Activated CD8-positive, alpha-beta T cell treated with anti-CD3 and anti-CD28 coated beads, Interleukin-2, amount 10 ng/mL, durations not matched to agents 7 days and 5 days (primary cell): ENCODE measurements around the gene SLC29A3. TPM values are rescaled to one million over a fixed set of nuclear protein-coding genes. Genes with fewer than 3 reads are reported as not detected.

Experiments
- ATAC-seq: fragments of 150-1000 bp; cut with Tn5 transposase; one replicate; pipeline ENCODE4 v1.10.0; 2021; ENCODE audit warnings: moderate library complexity
- CTCF ChIA-PET: fragments of 350-600 bp; sonication (Branson Sonifier 250); formaldehyde crosslinking; loops from one replicate; lab custom pipeline; 2021; ENCODE audit warnings: antibody characterized with exemption; lab: Charles Lee
- POLR2A ChIA-PET: fragments of 350-600 bp; sonication (Branson Sonifier 250); formaldehyde crosslinking; loops from one replicate; lab custom pipeline; 2021; ENCODE audit warnings: antibody characterized with exemption; lab: Charles Lee
- DNase-seq: peaks from one replicate; pipeline ENCODE4 v3.0.0-alpha.2; 2020
- H3K27ac Mint-ChIP-seq: one replicate; pipeline ENCODE4 v1.8.0; 2021; ENCODE audit warnings: mild to moderate bottlenecking, mixed read lengths
- H3K27me3 Mint-ChIP-seq: one replicate; pipeline ENCODE4 v1.8.0; 2021; ENCODE audit warnings: low read depth, mixed read lengths
- H3K36me3 Mint-ChIP-seq: one replicate; pipeline ENCODE4 v1.8.0; 2021; ENCODE audit warnings: low read depth, mixed read lengths
- H3K4me1 Mint-ChIP-seq: one replicate; pipeline ENCODE4 v1.8.0; 2021; ENCODE audit warnings: low read depth, mixed read lengths
- H3K4me3 Mint-ChIP-seq: one replicate; pipeline ENCODE4 v1.8.0; 2021; ENCODE audit warnings: mild to moderate bottlenecking, mixed read lengths
- H3K9me3 Mint-ChIP-seq: one replicate; pipeline ENCODE4 v1.8.0; 2022; ENCODE audit warnings: mixed read lengths; ENCODE audit not compliant: insufficient read depth
- total RNA-seq, 2 experiments: library from RNA; stranded (reverse); gene quantifications; one replicate each; pipeline ENCODE4 v1.2.3, GENCODE V29; 2021

SLC29A3 gene
- total RNA-seq, 2 experiments from 2014 or later: 3.0 to 3.4 TPM

GRCh38 chr10:71285986-71286385, 33.1 kb upstream of the SLC29A3 start:
- Mint-ChIP-seq H3K4me3 (no peak overlapping the region), H3K27ac (no peak overlapping the region), H3K4me1 (peaks cover 3% of the 10 kb centered on the region), H3K9me3 (no peaks in the 10 kb centered on the region), H3K36me3 (no peaks in the 10 kb centered on the region), H3K27me3 (no peaks in the 10 kb centered on the region)
- no peak for ATAC-seq
- CTCF ChIA-PET: interaction anchor here (0.8 to 2.3 kb wide), 3 partner anchors 16 to 361 kb away, joined by 3 to 14 read pairs (median 5); no protein-coding TSS in a partner anchor
- POLR2A ChIA-PET: no interaction called here
- no peak for DNase-seq

DNA sequence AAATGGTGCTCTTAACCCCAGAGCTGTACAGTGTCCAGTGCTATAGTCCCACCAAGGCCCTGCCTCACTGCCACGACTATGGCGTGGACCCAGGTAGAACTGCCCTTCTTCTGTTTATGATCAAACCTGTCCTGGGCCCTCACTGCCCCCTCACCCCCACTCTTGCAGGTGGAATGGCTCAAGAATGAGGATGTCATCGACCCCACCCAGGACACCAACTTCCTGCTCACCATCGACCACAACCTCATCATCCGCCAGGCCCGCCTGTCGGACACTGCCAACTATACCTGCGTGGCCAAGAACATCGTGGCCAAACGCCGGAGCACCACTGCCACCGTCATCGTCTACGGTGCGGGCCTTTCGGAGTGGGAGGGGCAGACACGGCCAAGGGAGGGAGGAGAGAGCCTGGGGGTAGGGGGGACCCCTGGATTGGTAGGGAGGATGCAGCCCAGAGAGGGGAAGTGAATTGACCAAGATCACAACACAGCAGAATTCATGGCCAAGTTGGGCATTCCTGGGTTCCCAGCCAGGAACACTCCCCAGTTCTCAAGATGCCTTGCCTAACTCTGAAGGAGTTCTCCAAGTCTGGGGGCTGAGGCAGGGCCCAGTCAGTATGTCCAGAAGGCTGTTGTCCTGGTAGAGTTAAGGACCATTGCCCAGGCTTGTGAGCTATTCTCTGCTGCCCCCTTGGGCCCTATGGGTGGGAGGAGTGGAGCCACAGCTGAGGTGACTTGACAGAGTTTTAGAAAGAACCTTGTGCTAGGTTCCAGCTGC, 32.4 kb upstream of the SLC29A3 start:
- Mint-ChIP-seq H3K4me3 (no peak overlapping the region), H3K36me3 (no peaks in the 10 kb centered on the region), H3K9me3 (no peaks in the 10 kb centered on the region), H3K4me1 (peaks cover 3% of the 10 kb centered on the region), H3K27me3 (no peaks in the 10 kb centered on the region), H3K27ac (no peak overlapping the region)
- ChIA-PET CTCF (interaction anchor here (2.3 kb wide), 1 partner anchor 16 kb away, joined by 14 read pairs; no protein-coding TSS in a partner anchor), POLR2A (no interaction called here)
- ATAC-seq: no peak
- DNase-seq: no peak

DNA sequence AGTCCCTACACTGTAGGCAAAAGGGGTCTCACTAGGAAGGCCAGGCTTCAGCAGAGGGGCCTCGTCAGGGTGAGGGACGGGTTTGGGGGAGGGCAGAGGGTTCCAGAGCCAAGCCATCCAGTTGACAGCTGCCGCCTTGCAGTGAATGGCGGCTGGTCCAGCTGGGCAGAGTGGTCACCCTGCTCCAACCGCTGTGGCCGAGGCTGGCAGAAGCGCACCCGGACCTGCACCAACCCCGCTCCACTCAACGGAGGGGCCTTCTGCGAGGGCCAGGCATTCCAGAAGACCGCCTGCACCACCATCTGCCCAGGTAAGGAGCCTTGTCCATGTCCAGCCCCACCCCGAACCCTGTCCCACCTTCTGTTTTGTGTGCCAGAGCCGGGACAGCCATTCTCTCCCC, 31.6 kb upstream of the SLC29A3 start:
- Mint-ChIP-seq H3K4me3 (no peak overlapping the region), H3K36me3 (no peaks in the 10 kb centered on the region), H3K9me3 (no peaks in the 10 kb centered on the region), H3K27me3 (no peaks in the 10 kb centered on the region), H3K27ac (no peak overlapping the region), H3K4me1 (peaks cover 3% of the 10 kb centered on the region)
- ChIA-PET CTCF (no interaction called here), POLR2A (no interaction called here)
- DNase-seq (no peak), ATAC-seq (no peak)

DNA sequence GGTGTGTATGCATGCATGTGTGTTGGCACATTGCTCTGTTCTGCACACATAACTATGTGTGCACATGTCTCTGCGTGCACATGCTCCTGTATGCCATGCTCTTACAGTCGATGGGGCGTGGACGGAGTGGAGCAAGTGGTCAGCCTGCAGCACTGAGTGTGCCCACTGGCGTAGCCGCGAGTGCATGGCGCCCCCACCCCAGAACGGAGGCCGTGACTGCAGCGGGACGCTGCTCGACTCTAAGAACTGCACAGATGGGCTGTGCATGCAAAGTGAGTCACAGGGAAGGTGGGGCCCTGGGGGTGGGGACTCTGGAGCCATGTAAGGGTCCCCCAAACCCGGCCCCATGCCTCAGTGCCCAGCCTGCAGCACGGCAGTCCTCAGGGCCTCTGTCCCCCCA, 30.6 kb upstream of the SLC29A3 start:
- no peaks in the 10 kb centered on the region for H3K27me3 Mint-ChIP-seq
- H3K36me3 Mint-ChIP-seq: no peaks in the 10 kb centered on the region
- ATAC-seq: no peak
- ChIA-PET CTCF (no interaction called here), POLR2A (no interaction called here)
- no peak for DNase-seq
- H3K27ac Mint-ChIP-seq: no peak overlapping the region
- no peaks in the 10 kb centered on the region for H3K9me3 Mint-ChIP-seq
- H3K4me1 Mint-ChIP-seq: peaks cover 3% of the 10 kb centered on the region
- no peak overlapping the region for H3K4me3 Mint-ChIP-seq

DNA sequence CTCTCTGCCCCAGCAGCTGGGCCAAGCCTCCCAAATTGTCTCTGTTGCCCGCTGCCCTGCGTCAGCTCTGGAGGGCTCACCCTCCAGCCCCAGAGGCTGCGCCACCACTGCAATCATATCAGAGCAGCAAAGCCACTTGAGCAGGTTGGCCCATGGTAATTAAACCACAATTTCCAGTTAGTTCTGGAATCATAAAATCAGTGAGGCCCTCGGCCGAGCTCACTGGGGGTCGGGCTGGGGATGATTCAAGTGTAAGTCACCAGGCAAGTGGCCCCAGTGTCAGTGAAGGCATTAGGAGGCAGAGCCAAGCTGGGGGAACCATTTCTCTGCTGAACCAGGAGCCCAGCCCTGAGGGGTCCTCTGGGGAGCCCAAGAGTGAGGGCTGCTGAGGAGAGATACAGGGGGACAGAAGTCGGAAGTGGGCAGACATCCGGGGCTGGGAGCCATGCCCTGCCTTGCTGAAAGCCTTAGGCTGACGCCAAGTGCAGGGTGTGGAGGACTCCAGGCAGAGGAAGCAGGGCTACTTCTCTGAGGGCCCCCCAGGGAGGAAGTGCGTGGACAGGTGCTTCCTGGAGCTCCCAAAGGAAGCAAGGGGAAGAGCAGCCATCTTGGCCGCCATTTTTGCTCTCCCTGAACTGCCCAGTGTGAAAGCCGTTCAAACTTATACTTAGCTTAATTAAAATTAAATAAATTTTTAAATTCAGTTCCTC, 29.5 kb upstream of the SLC29A3 start:
- ATAC-seq (no peak), DNase-seq (no peak)
- Mint-ChIP-seq H3K27me3 (no peaks in the 10 kb centered on the region), H3K27ac (peak overlapping the region; percentile 16), H3K36me3 (no peaks in the 10 kb centered on the region), H3K9me3 (no peaks in the 10 kb centered on the region), H3K4me3 (no peak overlapping the region), H3K4me1 (peaks cover 3% of the 10 kb centered on the region)
- ChIA-PET CTCF (interaction anchor here (0.6 to 1.4 kb wide), 2 partner anchors 19 to 96 kb away, joined by 4 read pairs; no protein-coding TSS in a partner anchor), POLR2A (no interaction called here)

DNA sequence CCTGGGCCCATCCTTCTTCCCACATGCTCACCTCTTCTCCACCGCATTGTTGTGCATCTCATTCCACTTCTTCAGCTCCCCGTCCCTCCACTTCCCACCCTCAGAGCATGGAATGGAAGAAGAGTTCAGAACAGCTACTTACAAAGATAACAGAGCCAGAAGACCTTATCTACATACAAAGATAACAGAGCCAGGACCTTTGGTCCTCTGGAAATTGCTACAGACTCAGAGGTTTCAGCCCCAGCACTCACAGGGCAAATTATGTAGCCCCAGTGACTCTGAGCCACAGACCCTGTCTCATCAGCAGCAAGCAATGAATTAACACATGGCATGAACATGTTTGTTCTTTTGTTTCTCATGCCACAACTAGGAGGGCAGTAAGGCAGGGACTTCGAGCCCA, 28.7 kb upstream of the SLC29A3 start:
- DNase-seq (no peak), ATAC-seq (no peak)
- ChIA-PET POLR2A (no interaction called here), CTCF (interaction anchor here (0.6 to 1.4 kb wide), 2 partner anchors 20 to 97 kb away, joined by 4 read pairs; no protein-coding TSS in a partner anchor)
- H3K27ac Mint-ChIP-seq: no peak overlapping the region
- no peak overlapping the region for H3K4me3 Mint-ChIP-seq
- H3K27me3 Mint-ChIP-seq: no peaks in the 10 kb centered on the region
- H3K4me1 Mint-ChIP-seq: peaks cover 3% of the 10 kb centered on the region
- no peaks in the 10 kb centered on the region for H3K9me3 Mint-ChIP-seq
- H3K36me3 Mint-ChIP-seq: no peaks in the 10 kb centered on the region

DNA sequence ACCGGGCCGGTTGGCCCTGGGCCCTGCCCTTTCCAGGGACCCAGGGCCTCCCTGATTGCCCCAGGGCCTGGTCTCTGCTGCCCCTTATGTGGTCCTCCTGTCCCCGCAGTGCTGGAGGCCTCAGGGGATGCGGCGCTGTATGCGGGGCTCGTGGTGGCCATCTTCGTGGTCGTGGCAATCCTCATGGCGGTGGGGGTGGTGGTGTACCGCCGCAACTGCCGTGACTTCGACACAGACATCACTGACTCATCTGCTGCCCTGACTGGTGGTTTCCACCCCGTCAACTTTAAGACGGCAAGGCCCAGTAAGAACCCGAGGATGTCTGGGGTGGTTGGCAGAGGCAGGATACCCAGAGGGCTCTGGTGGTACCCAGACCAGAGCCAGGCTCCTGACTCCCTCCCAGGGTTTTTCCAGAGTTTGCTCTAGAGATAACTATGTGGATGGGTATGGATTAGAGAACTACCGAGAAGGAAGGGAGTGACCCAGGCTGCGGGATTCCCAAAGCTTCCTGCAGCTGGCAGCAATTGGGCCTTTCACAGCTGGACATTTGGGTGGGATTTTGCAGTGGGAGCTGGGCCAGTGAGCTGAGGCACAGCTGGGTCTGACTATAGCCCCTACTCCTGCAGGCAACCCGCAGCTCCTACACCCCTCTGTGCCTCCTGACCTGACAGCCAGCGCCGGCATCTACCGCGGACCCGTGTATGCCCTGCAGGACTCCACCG, 28.1 kb upstream of the SLC29A3 start:
- ChIA-PET POLR2A (interaction anchor here (0.6 kb wide), 1 partner anchor 699 kb away, joined by 4 read pairs; no protein-coding TSS in a partner anchor), CTCF (interaction anchor here (1.4 kb wide), 1 partner anchor 21 kb away, joined by 4 read pairs; no protein-coding TSS in a partner anchor)
- ATAC-seq: no peak
- H3K4me3 Mint-ChIP-seq: no peak overlapping the region
- H3K36me3 Mint-ChIP-seq: no peaks in the 10 kb centered on the region
- no peak overlapping the region for H3K27ac Mint-ChIP-seq
- DNase-seq: no peak
- peaks cover 3% of the 10 kb centered on the region for H3K4me1 Mint-ChIP-seq
- H3K27me3 Mint-ChIP-seq: no peaks in the 10 kb centered on the region
- no peaks in the 10 kb centered on the region for H3K9me3 Mint-ChIP-seq

DNA sequence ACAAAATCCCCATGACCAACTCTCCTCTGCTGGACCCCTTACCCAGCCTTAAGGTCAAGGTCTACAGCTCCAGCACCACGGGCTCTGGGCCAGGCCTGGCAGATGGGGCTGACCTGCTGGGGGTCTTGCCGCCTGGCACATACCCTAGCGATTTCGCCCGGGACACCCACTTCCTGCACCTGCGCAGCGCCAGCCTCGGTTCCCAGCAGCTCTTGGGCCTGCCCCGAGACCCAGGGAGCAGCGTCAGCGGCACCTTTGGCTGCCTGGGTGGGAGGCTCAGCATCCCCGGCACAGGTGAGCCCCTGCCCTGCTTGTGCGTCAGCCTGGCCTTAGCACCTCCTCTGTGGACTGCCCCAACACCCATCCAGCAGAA, 27.5 kb upstream of the SLC29A3 start:
- no peaks in the 10 kb centered on the region for H3K27me3 Mint-ChIP-seq
- H3K27ac Mint-ChIP-seq: no peak overlapping the region
- DNase-seq: no peak
- ATAC-seq: no peak
- peaks cover 3% of the 10 kb centered on the region for H3K4me1 Mint-ChIP-seq
- ChIA-PET CTCF (interaction anchor here (1.3 kb wide), 1 partner anchor 22 kb away, joined by 3 read pairs; no protein-coding TSS in a partner anchor), POLR2A (no interaction called here)
- no peaks in the 10 kb centered on the region for H3K36me3 Mint-ChIP-seq
- H3K4me3 Mint-ChIP-seq: no peak overlapping the region
- H3K9me3 Mint-ChIP-seq: no peaks in the 10 kb centered on the region

DNA sequence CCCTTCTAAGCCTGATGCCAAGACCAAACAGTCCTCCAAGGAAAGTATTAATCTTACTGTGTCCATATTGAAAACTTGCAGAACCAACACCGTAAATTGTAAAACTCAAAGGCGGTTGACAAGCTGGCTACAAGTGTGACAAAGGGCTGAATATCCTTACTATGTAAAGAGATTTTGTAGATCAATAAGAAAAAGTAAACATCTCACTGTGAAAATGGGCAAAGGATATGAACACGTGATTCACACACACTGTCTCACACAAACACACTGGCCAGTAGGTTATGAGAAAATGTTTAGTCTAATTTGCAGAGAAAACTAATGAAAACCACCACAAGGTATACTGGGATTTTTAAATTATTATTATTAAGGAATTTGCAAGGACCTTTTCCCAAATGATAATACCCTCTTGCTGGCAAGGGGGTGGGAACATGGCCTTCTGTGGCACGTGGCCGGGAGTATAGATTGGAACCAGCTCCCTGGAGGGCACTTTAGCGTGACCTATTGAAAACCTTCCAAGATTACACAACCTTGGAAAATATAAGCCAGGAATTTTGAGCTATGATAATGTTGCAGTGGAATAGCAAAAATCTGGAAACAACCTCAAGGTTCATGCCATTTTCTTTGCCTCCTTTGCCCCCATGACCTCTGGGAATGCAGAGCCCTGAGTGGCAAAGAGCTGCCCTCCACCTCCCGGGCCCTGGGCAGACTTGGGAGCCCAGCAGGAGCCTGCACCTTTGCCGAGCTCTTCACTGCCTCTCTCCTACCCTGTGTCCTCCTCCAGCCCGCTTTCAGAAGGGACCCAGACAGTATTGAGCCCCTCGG, 26.2 kb upstream of the SLC29A3 start:
- H3K9me3 Mint-ChIP-seq: no peaks in the 10 kb centered on the region
- H3K36me3 Mint-ChIP-seq: no peaks in the 10 kb centered on the region
- POLR2A ChIA-PET: no interaction called here

DNA sequence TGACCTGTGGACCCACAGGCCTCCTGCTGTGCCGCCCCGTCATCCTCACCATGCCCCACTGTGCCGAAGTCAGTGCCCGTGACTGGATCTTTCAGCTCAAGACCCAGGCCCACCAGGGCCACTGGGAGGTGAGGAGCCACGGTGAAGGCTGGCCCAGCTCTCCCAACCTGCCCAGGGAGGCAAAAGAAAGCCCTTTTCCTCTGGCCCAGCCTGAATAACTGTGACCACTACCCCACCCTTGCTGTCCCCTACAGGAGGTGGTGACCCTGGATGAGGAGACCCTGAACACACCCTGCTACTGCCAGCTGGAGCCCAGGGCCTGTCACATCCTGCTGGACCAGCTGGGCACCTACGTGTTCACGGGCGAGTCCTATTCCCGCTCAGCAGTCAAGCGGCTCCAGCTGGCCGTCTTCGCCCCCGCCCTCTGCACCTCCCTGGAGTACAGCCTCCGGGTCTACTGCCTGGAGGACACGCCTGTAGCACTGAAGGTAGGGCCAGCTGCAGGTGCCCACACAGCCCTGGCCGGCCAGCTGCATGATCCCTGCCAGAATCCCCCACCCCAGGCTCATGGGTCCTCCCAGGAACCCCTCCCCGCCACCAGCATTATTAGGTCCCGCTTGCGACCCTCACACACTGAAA, 25.5 kb upstream of the SLC29A3 start:
- Mint-ChIP-seq H3K27me3 (no peaks in the 10 kb centered on the region), H3K36me3 (no peaks in the 10 kb centered on the region), H3K4me1 (peaks cover 3% of the 10 kb centered on the region), H3K9me3 (no peaks in the 10 kb centered on the region), H3K27ac (no peak overlapping the region), H3K4me3 (no peak overlapping the region)
- ChIA-PET CTCF (interaction anchor here (1.2 kb wide), 1 partner anchor 9 kb away, joined by 5 read pairs; no protein-coding TSS in a partner anchor), POLR2A (no interaction called here)
- DNase-seq (no peak), ATAC-seq (no peak)

More for the DNA sequence above, 26.2 kb upstream of the SLC29A3 start:
- peaks cover 3% of the 10 kb centered on the region for H3K4me1 Mint-ChIP-seq
- no peak for ATAC-seq
- H3K27me3 Mint-ChIP-seq: no peaks in the 10 kb centered on the region
- no peak overlapping the region for H3K27ac Mint-ChIP-seq
- H3K4me3 Mint-ChIP-seq: no peak overlapping the region
- CTCF ChIA-PET: interaction anchor here (1.2 to 1.3 kb wide), 2 partner anchors 8 to 21 kb away, joined by 3 to 5 read pairs; no protein-coding TSS in a partner anchor
- DNase-seq: no peak
